Astrocyte (in vitro differentiated cells and primary cell): Measurements from ENCODE around the gene SHB.

ENCODE experiments used
- EZH2 ChIP-seq: IDR thresholded peaks from 2 replicates; pipeline ENCODE4 v1.6.1; 2012; ENCODE audit warnings: mild to moderate bottlenecking, low read length, inconsistent platforms; ENCODE audit not compliant: insufficient read depth
- TF ChIP-seq, protein P1 (sequence below): IDR thresholded peaks from 2 replicates; pipeline ENCODE4 v1.5.1; 2011; ENCODE audit warnings: low read depth, mild to moderate bottlenecking, inconsistent platforms, low read length, moderate library complexity; ENCODE audit not compliant: insufficient read depth

DNA sequence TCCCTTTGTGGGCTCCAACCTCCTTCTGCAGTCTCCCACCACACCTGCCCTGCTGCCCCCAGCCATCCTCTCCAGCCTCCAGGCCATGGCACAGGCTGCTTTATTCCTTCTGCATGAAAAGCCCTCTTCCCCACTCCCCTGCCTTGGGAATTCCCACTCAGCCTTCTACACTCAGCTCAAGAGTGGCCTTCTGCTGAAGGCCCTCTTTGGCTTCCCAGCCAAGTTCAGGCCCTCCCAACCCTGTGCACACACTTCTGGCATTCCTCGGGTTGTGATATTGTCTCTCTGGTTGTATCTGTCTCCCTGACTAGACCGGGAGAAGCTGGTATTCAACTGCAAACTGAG lies 5.7 kb downstream of the SHB start:
- TF ChIP-seq, protein P1, sequence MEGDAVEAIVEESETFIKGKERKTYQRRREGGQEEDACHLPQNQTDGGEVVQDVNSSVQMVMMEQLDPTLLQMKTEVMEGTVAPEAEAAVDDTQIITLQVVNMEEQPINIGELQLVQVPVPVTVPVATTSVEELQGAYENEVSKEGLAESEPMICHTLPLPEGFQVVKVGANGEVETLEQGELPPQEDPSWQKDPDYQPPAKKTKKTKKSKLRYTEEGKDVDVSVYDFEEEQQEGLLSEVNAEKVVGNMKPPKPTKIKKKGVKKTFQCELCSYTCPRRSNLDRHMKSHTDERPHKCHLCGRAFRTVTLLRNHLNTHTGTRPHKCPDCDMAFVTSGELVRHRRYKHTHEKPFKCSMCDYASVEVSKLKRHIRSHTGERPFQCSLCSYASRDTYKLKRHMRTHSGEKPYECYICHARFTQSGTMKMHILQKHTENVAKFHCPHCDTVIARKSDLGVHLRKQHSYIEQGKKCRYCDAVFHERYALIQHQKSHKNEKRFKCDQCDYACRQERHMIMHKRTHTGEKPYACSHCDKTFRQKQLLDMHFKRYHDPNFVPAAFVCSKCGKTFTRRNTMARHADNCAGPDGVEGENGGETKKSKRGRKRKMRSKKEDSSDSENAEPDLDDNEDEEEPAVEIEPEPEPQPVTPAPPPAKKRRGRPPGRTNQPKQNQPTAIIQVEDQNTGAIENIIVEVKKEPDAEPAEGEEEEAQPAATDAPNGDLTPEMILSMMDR = no peak
- no peak for TF ChIP-seq EZH2
